ENCODE measurements around the gene ZNF358.
"Not testable (repeated sequence)": the region's sequence is repeated elsewhere in the genome, so short reads cannot be mapped to it uniquely, and the experiment has no call there.

ZNF358 gene

GRCh38 chr19:7535998-7536695 lies 20.2 kb downstream of the ZNF358 start:
- Mint-ChIP-seq H3K27me3 (no peaks in the 10 kb centered on the region), H3K9me3 (no peaks in the 10 kb centered on the region), H3K36me3 (peaks cover 2% of the 10 kb centered on the region), H3K27ac (peak overlapping the region; percentile 89), H3K4me1 (peaks cover 11% of the 10 kb centered on the region), H3K4me3 (peak overlapping the region; percentile 95)

DNA sequence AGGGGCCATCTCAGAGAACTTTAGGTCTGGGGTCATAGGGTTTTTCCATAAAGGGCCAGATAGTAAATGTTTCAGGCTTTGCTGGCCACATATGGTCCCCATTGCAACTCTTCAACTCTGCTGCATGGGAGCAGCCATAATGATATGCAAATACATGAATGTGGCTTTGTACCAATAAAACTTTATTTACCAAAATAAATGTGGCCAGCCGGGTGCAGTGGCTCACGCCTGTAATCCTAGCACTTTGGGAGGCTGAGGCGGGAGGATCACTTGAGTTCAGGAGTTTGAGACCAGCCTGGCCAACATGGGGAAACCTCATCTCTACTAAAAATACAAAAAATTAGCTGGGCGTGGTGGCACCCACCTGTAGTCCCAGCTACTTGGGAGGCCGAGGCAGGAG lies 23.1 kb downstream of the ZNF358 start:
- H3K4me3 Mint-ChIP-seq, H3K27ac Mint-ChIP-seq, H3K36me3 Mint-ChIP-seq, H3K27me3 Mint-ChIP-seq, H3K9me3 Mint-ChIP-seq: not testable (repeated sequence)
- H3K4me1 Mint-ChIP-seq, result peaks cover 14% of the 10 kb centered on the region

- Mint-ChIP-seq H3K4me3 (no peak overlapping the region), H3K27ac (no peak overlapping the region), H3K9me3 (no peaks in the 10 kb centered on the region), H3K4me1 (peaks cover 18% of the 10 kb centered on the region), H3K36me3 (peaks cover 7% of the 10 kb centered on the region), H3K27me3 (no peaks in the 10 kb centered on the region)
These were observed 24.0 kb downstream of the ZNF358 start for GRCh38 chr19:7539827-7540425.

DNA sequence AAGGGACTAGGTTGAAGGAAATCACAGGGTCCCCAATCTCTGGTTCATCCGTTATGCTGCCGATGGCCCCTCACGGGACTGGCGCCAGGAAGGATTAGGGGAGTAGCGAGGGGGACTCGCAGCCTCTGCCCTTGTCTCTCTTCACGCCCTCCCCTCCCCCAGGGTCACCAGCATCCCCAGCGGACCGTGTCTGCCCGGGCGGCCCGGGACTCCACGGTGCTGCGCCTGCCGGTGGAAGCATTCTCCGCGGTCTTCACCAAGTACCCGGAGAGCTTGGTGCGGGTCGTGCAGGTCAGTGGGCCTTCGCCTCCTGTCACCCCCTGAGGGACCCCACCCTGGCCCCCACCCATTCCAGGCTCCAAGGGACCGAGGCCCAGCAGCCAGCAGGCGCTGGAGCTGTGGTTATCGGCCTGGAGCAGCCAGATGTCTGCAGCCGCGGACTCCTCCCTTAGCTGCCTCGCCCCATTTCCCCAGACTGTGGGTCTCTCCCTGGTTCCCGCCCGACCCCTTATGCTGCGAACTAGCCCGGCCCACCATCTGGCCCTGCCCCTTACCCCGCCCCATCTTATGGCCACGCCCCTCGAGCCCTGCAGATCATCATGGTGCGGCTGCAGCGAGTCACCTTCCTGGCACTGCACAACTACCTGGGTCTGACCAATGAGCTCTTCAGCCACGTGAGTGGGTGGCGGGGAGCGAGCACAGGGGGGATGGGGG lies 25.0 kb downstream of the ZNF358 start:
- H3K27ac Mint-ChIP-seq, result no peak overlapping the region
- peaks cover 7% of the 10 kb centered on the region for H3K36me3 Mint-ChIP-seq
- H3K9me3 Mint-ChIP-seq, result no peaks in the 10 kb centered on the region
- peaks cover 20% of the 10 kb centered on the region for H3K4me1 Mint-ChIP-seq
- no peak overlapping the region for H3K4me3 Mint-ChIP-seq
- H3K27me3 Mint-ChIP-seq, result no peaks in the 10 kb centered on the region

DNA sequence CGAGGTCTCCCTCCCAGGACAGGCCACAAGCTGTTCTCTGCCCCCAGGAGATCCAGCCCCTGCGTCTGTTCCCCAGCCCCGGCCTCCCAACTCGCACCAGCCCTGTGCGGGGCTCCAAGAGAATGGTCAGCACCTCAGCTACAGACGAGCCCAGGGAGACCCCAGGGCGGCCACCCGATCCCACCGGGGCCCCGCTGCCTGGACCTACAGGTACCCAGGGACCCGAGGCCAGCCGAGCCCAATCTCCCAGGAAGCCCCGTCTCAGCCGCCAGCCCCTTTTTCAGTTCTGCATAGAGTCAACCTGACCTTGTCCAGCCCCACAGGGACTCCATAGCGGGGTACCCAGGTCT lies 25.5 kb downstream of the ZNF358 start:
- peaks cover 18% of the 10 kb centered on the region for H3K4me1 Mint-ChIP-seq
- no peak overlapping the region for H3K4me3 Mint-ChIP-seq
- no peaks in the 10 kb centered on the region for H3K9me3 Mint-ChIP-seq
- no peak overlapping the region for H3K27ac Mint-ChIP-seq
- H3K36me3 Mint-ChIP-seq, result peaks cover 7% of the 10 kb centered on the region
- H3K27me3 Mint-ChIP-seq, result no peaks in the 10 kb centered on the region

DNA sequence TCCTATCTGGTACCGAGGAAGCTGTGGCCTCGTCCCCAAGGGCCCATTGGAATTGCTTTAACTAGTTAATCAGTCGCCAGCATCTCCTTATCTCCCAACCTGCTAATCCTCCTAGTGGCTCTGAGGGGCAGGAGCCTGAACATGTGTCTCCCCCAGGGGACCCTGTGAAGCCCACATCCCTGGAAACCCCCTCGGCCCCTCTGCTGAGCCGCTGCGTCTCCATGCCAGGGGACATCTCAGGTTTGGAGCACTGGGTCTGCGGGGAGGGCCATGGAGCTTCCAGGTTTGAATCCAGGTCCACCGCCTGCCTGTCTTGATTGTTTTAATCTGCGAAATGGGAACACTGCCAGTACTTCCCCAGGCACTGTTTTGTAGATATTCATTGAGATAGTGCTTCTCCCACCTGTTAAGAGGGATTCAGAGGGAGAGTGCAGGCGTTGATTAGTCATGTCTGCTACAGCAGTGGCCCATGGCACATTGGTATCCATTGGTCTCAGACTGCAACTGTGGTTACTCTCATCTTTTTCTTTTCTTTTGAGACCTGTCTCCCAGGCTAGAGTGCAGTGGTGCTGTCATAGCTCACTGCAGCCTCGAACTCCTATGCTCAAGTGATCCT lies 26.0 kb downstream of the ZNF358 start:
- Mint-ChIP-seq H3K9me3 (no peaks in the 10 kb centered on the region), H3K36me3 (peaks cover 7% of the 10 kb centered on the region), H3K4me1 (peaks cover 15% of the 10 kb centered on the region), H3K4me3 (no peak overlapping the region), H3K27me3 (no peaks in the 10 kb centered on the region), H3K27ac (no peak overlapping the region)

- Mint-ChIP-seq H3K36me3 (peaks cover 7% of the 10 kb centered on the region), H3K4me1 (peaks cover 11% of the 10 kb centered on the region), H3K27ac (no peak overlapping the region), H3K27me3 (no peaks in the 10 kb centered on the region), H3K4me3 (no peak overlapping the region), H3K9me3 (no peaks in the 10 kb centered on the region)
These were observed 26.8 kb downstream of the ZNF358 start for GRCh38 chr19:7542556-7543348.

- Mint-ChIP-seq H3K4me3 (no peak overlapping the region), H3K27ac (no peak overlapping the region), H3K36me3 (peaks cover 7% of the 10 kb centered on the region), H3K4me1 (peaks cover 11% of the 10 kb centered on the region), H3K27me3 (no peaks in the 10 kb centered on the region), H3K9me3 (no peaks in the 10 kb centered on the region)
These were observed 28.7 kb downstream of the ZNF358 start for GRCh38 chr19:7544626-7545025.

GRCh38 chr19:7545300-7545699 lies 29.4 kb downstream of the ZNF358 start:
- H3K4me3 Mint-ChIP-seq, result no peak overlapping the region

GRCh38 chr19:7545904-7546303 lies 30.0 kb downstream of the ZNF358 start:
- Mint-ChIP-seq H3K9me3 (no peaks in the 10 kb centered on the region), H3K27ac (no peak overlapping the region), H3K27me3 (no peaks in the 10 kb centered on the region), H3K4me3 (no peak overlapping the region), H3K36me3 (peaks cover 5% of the 10 kb centered on the region), H3K4me1 (peaks cover 11% of the 10 kb centered on the region)

More at GRCh38 chr19:7545300-7545699, 29.4 kb downstream of the ZNF358 start:
- Mint-ChIP-seq H3K27me3 (no peaks in the 10 kb centered on the region), H3K36me3 (peaks cover 6% of the 10 kb centered on the region), H3K9me3 (no peaks in the 10 kb centered on the region), H3K27ac (no peak overlapping the region), H3K4me1 (peaks cover 11% of the 10 kb centered on the region)

DNA sequence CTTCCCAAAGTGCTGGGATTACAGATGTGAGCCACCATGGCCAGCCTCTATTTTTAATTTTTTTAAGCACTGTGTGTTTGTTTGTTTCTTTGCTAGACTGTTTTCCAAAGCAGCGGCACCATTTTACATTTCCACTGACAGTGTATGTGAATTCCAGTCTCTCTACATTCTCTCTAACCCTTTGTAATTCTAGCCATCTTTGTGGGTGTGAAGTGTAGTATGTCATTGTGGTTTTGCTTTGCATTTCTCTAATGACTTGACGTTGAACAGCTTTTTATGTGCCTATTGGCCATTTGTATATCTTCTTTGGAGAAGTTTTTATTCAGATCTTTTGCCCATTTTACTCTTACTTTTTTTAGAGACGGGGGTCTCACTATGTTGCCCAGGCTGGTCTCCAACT lies 31.3 kb downstream of the ZNF358 start:
- no peaks in the 10 kb centered on the region for H3K9me3 Mint-ChIP-seq
- H3K27me3 Mint-ChIP-seq, result no peaks in the 10 kb centered on the region
- no peak overlapping the region for H3K4me3 Mint-ChIP-seq
- H3K27ac Mint-ChIP-seq, result no peak overlapping the region
- peaks cover 5% of the 10 kb centered on the region for H3K36me3 Mint-ChIP-seq
- peaks cover 11% of the 10 kb centered on the region for H3K4me1 Mint-ChIP-seq

- Mint-ChIP-seq H3K9me3 (no peaks in the 10 kb centered on the region), H3K27ac (no peak overlapping the region), H3K36me3 (peaks cover 3% of the 10 kb centered on the region), H3K4me3 (no peak overlapping the region), H3K4me1 (peaks cover 8% of the 10 kb centered on the region), H3K27me3 (no peaks in the 10 kb centered on the region)
These were observed 33.7 kb downstream of the ZNF358 start for GRCh38 chr19:7549429-7550148.

- no peak overlapping the region for H3K27ac Mint-ChIP-seq
- no peaks in the 10 kb centered on the region for H3K9me3 Mint-ChIP-seq
- no peaks in the 10 kb centered on the region for H3K27me3 Mint-ChIP-seq
- peaks cover 3% of the 10 kb centered on the region for H3K36me3 Mint-ChIP-seq
- peaks cover 8% of the 10 kb centered on the region for H3K4me1 Mint-ChIP-seq
- H3K4me3 Mint-ChIP-seq, result no peak overlapping the region
These were observed 34.4 kb downstream of the ZNF358 start for GRCh38 chr19:7550169-7550770.

DNA sequence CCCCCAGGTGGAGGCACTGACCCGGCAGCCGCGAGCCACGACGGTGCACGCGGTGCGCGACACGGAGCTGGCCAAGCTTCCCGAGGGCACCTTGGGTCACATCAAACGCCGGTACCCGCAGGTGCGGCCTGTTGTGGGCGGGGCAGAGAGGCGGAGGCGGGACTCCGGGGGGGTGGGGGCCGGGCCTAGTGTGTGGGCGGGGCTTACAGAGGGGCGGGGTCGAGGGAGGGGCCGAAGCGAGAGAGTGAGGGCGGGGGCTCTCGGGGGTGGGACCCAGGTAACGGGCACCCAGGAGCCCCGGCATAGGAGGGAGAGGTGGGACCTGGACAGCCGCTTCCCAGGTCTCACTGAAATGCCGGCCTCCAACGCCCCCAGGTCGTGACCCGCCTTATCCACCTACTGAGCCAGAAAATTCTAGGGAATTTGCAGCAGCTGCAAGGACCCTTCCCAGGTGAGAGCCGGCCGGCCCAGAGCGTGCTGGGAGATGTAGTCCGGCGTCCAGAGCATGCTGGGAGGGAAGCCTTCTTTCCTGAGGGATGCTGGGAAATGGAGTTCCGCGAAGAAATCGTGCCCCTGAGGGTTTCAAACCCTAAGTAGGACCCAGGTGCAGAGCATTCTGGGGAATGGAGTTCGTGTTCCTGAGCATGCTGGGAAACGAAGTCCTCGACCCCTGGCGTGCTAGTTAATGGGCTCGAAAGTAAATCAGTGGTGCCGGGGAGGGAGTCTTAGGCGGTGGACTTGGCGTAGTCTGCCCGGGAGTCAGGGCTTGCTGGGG lies 35.3 kb downstream of the ZNF358 start:
- peak overlapping the region; percentile 53 for H3K27ac Mint-ChIP-seq
- peaks cover 3% of the 10 kb centered on the region for H3K36me3 Mint-ChIP-seq
- H3K9me3 Mint-ChIP-seq, result no peaks in the 10 kb centered on the region
- H3K4me1 Mint-ChIP-seq, result peaks cover 4% of the 10 kb centered on the region
- no peak overlapping the region for H3K4me3 Mint-ChIP-seq
- no peaks in the 10 kb centered on the region for H3K27me3 Mint-ChIP-seq

All from activated naive CD4-positive, alpha-beta T cell treated with anti-CD3 and anti-CD28 coated beads, Interleukin-2, amount 50 U/mL, for 24 hours (primary cell).